ENCODE measurements around the gene LTBP3. TPM values are rescaled to one million over a fixed set of nuclear protein-coding genes. Genes with fewer than 3 reads are reported as not detected.
"Not testable (repeated sequence)": the region's sequence is repeated elsewhere in the genome, so short reads cannot be mapped to it uniquely, and the experiment has no call there.

Gene LTBP3
- polyA plus RNA-seq, 3 donors from 2014 or later: 3.3 to 21.0 (median 14.5) TPM

- peak; percentile 85 to 87 (median 86) for DNase-seq
- H3K36me3 Mint-ChIP-seq: peaks cover 0 to 3% (median 0%) of the 10 kb centered on the region in 3 donors
- H3K9me3 Mint-ChIP-seq: no peaks in the 10 kb centered on the region
- H3K27ac Mint-ChIP-seq: peak within 1 kb of the TSS; percentile 96 to 100 (median 98)
- H3K27me3 Mint-ChIP-seq (ENCODE audit: low read depth in 3 of 3): peaks cover 21 to 40% (median 27%) of the 10 kb centered on the region in 3 donors
- peak within 1 kb of the TSS; percentile 96 to 99 (median 98) for H3K4me3 Mint-ChIP-seq
- H3K4me1 Mint-ChIP-seq: peaks cover 72 to 83% of the 10 kb centered on the region in 2 donors
These were observed 14.3 kb upstream of the LTBP3 start, which contains the start of gene FAM89B for GRCh38 chr11:65572356-65573051. FAM89B (plus strand) TSS chr11:65572538; CDS start chr11:65572670, 132 bp downstream.

- Mint-ChIP-seq H3K9me3 (no peaks in the 10 kb centered on the region), H3K27ac (peak overlapping the region; percentile 96 to 100 (median 98)), H3K27me3 (ENCODE audit: low read depth in 3 of 3) (peaks cover 21 to 40% (median 27%) of the 10 kb centered on the region in 3 donors), H3K4me1 (peaks cover 71 to 84% of the 10 kb centered on the region in 2 donors), H3K36me3 (peaks cover 0 to 3% (median 0%) of the 10 kb centered on the region in 3 donors), H3K4me3 (peak overlapping the region; percentile 96 to 99 (median 98))
- no peak for DNase-seq
These were observed 13.8 kb upstream of the LTBP3 start for GRCh38 chr11:65571940-65572339.

GRCh38 chr11:65571420-65571819 lies 13.3 kb upstream of the LTBP3 start:
- H3K27me3 Mint-ChIP-seq (ENCODE audit: low read depth in 3 of 3): peaks cover 21 to 36% (median 27%) of the 10 kb centered on the region in 3 donors
- no peaks in the 10 kb centered on the region for H3K9me3 Mint-ChIP-seq
- H3K27ac Mint-ChIP-seq: peak overlapping the region; percentile 96 to 100 (median 98)
- peaks cover 71 to 84% of the 10 kb centered on the region in 2 donors for H3K4me1 Mint-ChIP-seq
- no peak for DNase-seq
- peaks cover 0 to 3% (median 0%) of the 10 kb centered on the region in 3 donors for H3K36me3 Mint-ChIP-seq
- H3K4me3 Mint-ChIP-seq: peak overlapping the region; percentile 96 to 99 (median 98)

- Mint-ChIP-seq H3K4me3 (peak within 1 kb of the TSS; percentile 96 to 99 (median 98)), H3K9me3 (no peaks in the 10 kb centered on the region), H3K27me3 (ENCODE audit: low read depth in 3 of 3) (peaks cover 16 to 40% (median 32%) of the 10 kb centered on the region in 3 donors), H3K27ac (peak within 1 kb of the TSS; percentile 96 to 100 (median 98)), H3K4me1 (peaks cover 75 to 89% of the 10 kb centered on the region in 2 donors), H3K36me3 (peaks cover 0 to 3% (median 0%) of the 10 kb centered on the region in 3 donors)
- peak; percentile 98 to 99 (median 99) for DNase-seq
These were observed 12.1 kb upstream of the LTBP3 start, which contains the start of gene ZNRD2 for GRCh38 chr11:65569973-65570918. ZNRD2 (plus strand) TSS chr11:65570477; CDS start chr11:65570492, 15 bp downstream.

- peaks cover 13 to 35% (median 30%) of the 10 kb centered on the region in 3 donors for H3K27me3 Mint-ChIP-seq (ENCODE audit: low read depth in 3 of 3)
- peak overlapping the region; percentile 96 to 99 (median 98) for H3K4me3 Mint-ChIP-seq
- no peaks in the 10 kb centered on the region for H3K9me3 Mint-ChIP-seq
- peak overlapping the region; percentile 96 to 100 (median 98) for H3K27ac Mint-ChIP-seq
- H3K4me1 Mint-ChIP-seq: peaks cover 72 to 89% of the 10 kb centered on the region in 2 donors
- no peak for DNase-seq
- H3K36me3 Mint-ChIP-seq: peaks cover 0 to 3% (median 0%) of the 10 kb centered on the region in 3 donors
These were observed 11.2 kb upstream of the LTBP3 start for GRCh38 chr11:65569164-65569972.

GRCh38 chr11:65565624-65566453 lies 7.7 kb upstream of the LTBP3 start:
- Mint-ChIP-seq H3K9me3 (no peaks in the 10 kb centered on the region), H3K36me3 (peaks cover 0 to 3% (median 0%) of the 10 kb centered on the region in 3 donors), H3K4me3 (peak overlapping the region; percentile 75 to 83 (median 79)), H3K27me3 (ENCODE audit: low read depth in 3 of 3) (peaks cover 9 to 27% (median 24%) of the 10 kb centered on the region in 3 donors), H3K4me1 (peaks cover 53 to 63% of the 10 kb centered on the region in 2 donors), H3K27ac (peak overlapping the region; percentile 97 to 100 (median 98))
- peak; percentile 76 to 86 (median 78) for DNase-seq

GRCh38 chr11:65564879-65565559 lies 6.9 kb upstream of the LTBP3 start:
- H3K27me3 Mint-ChIP-seq (ENCODE audit: low read depth in 3 of 3): peaks cover 6 to 22% (median 18%) of the 10 kb centered on the region in 3 donors
- DNase-seq, H3K36me3 Mint-ChIP-seq, H3K9me3 Mint-ChIP-seq: not testable (repeated sequence)
- peaks cover 47 to 55% of the 10 kb centered on the region in 2 donors for H3K4me1 Mint-ChIP-seq
- H3K27ac Mint-ChIP-seq: peak overlapping the region; percentile 97 to 100 (median 98)
- H3K4me3 Mint-ChIP-seq: peak overlapping the region; percentile 75 to 83 (median 79)

- no peak for DNase-seq
- H3K4me3 Mint-ChIP-seq: no peak overlapping the region
- H3K9me3 Mint-ChIP-seq: no peaks in the 10 kb centered on the region
- peaks cover 2 to 17% (median 11%) of the 10 kb centered on the region in 3 donors for H3K27me3 Mint-ChIP-seq (ENCODE audit: low read depth in 3 of 3)
- H3K27ac Mint-ChIP-seq: peak overlapping the region in 5 of 6 donors; percentile 43 to 77 (median 72)
- H3K4me1 Mint-ChIP-seq: peaks cover 35 to 45% of the 10 kb centered on the region in 2 donors
- peaks cover 0 to 3% (median 0%) of the 10 kb centered on the region in 3 donors for H3K36me3 Mint-ChIP-seq
These were observed 5.4 kb upstream of the LTBP3 start for GRCh38 chr11:65563601-65564000.

GRCh38 chr11:65562788-65563187 lies 4.6 kb upstream of the LTBP3 start:
- Mint-ChIP-seq H3K27ac (no peak overlapping the region), H3K27me3 (ENCODE audit: low read depth in 3 of 3) (peaks cover 2 to 14% (median 11%) of the 10 kb centered on the region in 3 donors), H3K36me3 (no peaks in the 10 kb centered on the region), H3K4me3 (no peak overlapping the region), H3K9me3 (no peaks in the 10 kb centered on the region), H3K4me1 (peaks cover 31 to 37% of the 10 kb centered on the region in 2 donors)
- no peak for DNase-seq

- Mint-ChIP-seq H3K4me1 (peaks cover 35 to 40% of the 10 kb centered on the region in 2 donors), H3K9me3 (no peaks in the 10 kb centered on the region), H3K4me3 (peak overlapping the region in 1 of 5 donors; percentile 57), H3K27me3 (ENCODE audit: low read depth in 3 of 3) (peaks cover 2 to 14% (median 11%) of the 10 kb centered on the region in 3 donors), H3K36me3 (no peaks in the 10 kb centered on the region), H3K27ac (peak overlapping the region in 2 of 6 donors; percentile 11 to 58)
- no peak for DNase-seq
These were observed 3.9 kb upstream of the LTBP3 start for GRCh38 chr11:65562020-65562419.

- Mint-ChIP-seq H3K36me3 (no peaks in the 10 kb centered on the region), H3K4me1 (peaks cover 33 to 40% of the 10 kb centered on the region in 2 donors), H3K27me3 (ENCODE audit: low read depth in 3 of 3) (peaks cover 2 to 10% (median 9%) of the 10 kb centered on the region in 3 donors), H3K9me3 (no peaks in the 10 kb centered on the region), H3K4me3 (peak overlapping the region in 1 of 5 donors; percentile 26), H3K27ac (peak overlapping the region in 5 of 6 donors; percentile 42 to 82 (median 73))
- no peak for DNase-seq
These were observed 2.6 kb upstream of the LTBP3 start for GRCh38 chr11:65560555-65561418.
